ENCODE data around the gene RPL41. TPM values are rescaled to one million over a fixed set of nuclear protein-coding genes. Genes with fewer than 3 reads are reported as not detected.

Gene RPL41
- total RNA-seq, 1 experiment from 2014 or later: 3,551 TPM

DNA sequence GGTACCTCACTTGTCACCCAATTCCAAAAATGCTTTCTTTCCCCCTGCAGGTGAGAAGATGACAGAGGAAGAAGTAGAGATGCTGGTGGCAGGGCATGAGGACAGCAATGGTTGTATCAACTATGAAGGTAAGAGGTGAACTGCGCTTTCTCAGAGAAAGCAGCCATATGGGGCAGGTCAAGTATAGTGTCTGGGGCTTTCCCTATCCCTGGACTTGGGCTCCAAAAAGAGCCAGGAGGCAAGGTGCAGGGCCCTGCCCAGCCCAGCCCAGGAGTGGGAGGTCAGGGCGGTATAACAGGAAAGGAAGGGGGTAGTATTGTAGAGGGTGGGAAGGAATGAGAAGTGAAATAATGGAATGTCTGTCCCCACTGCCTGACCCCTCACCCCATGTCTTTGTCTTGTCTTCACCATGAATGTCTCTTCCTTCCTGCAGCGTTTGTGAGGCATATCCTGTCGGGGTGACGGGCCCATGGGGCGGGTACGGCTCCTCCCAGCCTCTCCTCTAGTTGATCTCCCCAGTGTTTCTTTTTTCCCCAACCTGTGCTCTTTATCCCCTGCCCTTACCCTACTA, 43.8 kb downstream of the RPL41 start:
- intact Hi-C loops (cut with micrococcal nuclease): no loop called here
- Histone ChIP-seq H2AFZ (ENCODE audit: low read length) (no peak overlapping the region), H3K4me2 (ENCODE audit: low read length) (peak overlapping the region; percentile 97), H3K9ac (ENCODE audit: low read length) (peak overlapping the region; percentile 90; the same call in 1 of the 2 replicates), H3K9me2 (replicated peaks; ENCODE audit: low read length) (no peaks in the 10 kb centered on the region), H3K9me3 (ENCODE audit: low read length) (no peaks in the 10 kb centered on the region), H3K27ac (ENCODE audit: low read length) (no peak overlapping the region), H3K36me3 (ENCODE audit: low read depth, low read length) (peaks cover 44% of the 10 kb centered on the region), H3K79me2 (ENCODE audit: low read length) (peaks cover 38% of the 10 kb centered on the region), H3K4me3 (ENCODE audit: low read length) (peak overlapping the region; percentile 76), H3K27me3 (ENCODE audit: low read length) (no peaks in the 10 kb centered on the region), H3F3A (ENCODE audit: low read length, unreplicated experiment) (peaks cover 9% of the 10 kb centered on the region), H4K20me1 (ENCODE audit: low read length) (peaks cover 34% of the 10 kb centered on the region), H3K4me1 (ENCODE audit: insufficient read depth, low read length) (peaks cover 26% of the 10 kb centered on the region)
- ChIA-PET POLR2A (ENCODE audit: unreplicated experiment) (interaction anchor here (1.2 kb wide), 1 partner anchor 32 kb away, joined by 4 read pairs; the partner anchor contains the start of gene ESYT1), CTCF (no interaction called here)
- TF ChIP-seq, protein P1, sequence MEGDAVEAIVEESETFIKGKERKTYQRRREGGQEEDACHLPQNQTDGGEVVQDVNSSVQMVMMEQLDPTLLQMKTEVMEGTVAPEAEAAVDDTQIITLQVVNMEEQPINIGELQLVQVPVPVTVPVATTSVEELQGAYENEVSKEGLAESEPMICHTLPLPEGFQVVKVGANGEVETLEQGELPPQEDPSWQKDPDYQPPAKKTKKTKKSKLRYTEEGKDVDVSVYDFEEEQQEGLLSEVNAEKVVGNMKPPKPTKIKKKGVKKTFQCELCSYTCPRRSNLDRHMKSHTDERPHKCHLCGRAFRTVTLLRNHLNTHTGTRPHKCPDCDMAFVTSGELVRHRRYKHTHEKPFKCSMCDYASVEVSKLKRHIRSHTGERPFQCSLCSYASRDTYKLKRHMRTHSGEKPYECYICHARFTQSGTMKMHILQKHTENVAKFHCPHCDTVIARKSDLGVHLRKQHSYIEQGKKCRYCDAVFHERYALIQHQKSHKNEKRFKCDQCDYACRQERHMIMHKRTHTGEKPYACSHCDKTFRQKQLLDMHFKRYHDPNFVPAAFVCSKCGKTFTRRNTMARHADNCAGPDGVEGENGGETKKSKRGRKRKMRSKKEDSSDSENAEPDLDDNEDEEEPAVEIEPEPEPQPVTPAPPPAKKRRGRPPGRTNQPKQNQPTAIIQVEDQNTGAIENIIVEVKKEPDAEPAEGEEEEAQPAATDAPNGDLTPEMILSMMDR (conservative IDR thresholded peaks at IDR 0.05; ENCODE audit: low read depth, low read length): no peak
- no peak for TF ChIP-seq EZH2 (IDR thresholded peaks at IDR 0.05; ENCODE audit: low read length, unreplicated experiment)
- TF ChIP-seq EZH2phosphoT487 (IDR thresholded peaks at IDR 0.05; ENCODE audit: borderline replicate concordance, low read length): no peak
- DNase-seq: peak; percentile 28
- peak; percentile 8; the same call in 1 of the 2 replicates for ATAC-seq
- no TSS peak for BruUV-seq (replicated peaks)

DNA sequence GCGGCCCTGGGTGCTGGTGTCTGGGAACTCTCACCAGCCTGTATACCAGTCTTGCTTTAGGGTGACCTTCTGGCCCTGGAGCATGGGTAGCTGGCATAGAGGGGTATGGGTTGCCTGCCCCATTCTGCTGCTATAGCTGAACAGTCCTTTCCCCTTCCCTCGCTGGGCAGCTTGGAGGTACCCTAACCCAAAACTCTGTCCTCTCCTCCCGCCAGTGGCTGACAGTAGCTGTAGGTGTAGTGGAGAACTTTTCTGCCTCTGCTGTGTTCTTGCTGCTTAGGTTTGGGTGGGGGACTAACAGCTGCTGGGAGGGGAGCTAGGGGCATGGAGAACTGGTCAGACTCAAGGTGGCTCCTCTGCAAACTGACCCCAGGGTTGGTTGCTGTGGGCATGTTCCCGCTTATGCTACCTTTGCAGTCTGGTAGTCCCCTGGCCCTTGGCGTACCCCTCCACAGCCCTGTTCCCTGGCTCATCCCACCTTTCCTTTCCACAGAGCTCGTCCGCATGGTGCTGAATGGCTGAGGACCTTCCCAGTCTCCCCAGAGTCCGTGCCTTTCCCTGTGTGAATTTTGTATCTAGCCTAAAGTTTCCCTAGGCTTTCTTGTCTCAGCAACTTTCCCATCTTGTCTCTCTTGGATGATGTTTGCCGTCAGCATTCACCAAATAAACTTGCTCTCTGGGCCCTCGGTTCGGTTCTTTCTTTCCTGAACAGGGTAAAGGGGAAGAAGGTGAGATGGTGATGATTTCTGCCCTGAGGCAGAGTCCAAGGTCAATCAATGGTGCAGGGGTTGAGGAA, 44.7 kb downstream of the RPL41 start:
- H2AFZ ChIP-seq (ENCODE audit: low read length): no peak overlapping the region

More for the DNA sequence above, 44.7 kb downstream of the RPL41 start:
- Histone ChIP-seq H3K27ac (ENCODE audit: low read length) (no peak overlapping the region), H3K4me3 (ENCODE audit: low read length) (peak overlapping the region; percentile 76; the same call in 1 of the 2 replicates), H3K9me3 (ENCODE audit: low read length) (no peaks in the 10 kb centered on the region), H3K27me3 (ENCODE audit: low read length) (no peaks in the 10 kb centered on the region), H3K9ac (ENCODE audit: low read length) (no peak overlapping the region), H3K9me2 (replicated peaks; ENCODE audit: low read length) (no peaks in the 10 kb centered on the region), H3K79me2 (ENCODE audit: low read length) (peaks cover 38% of the 10 kb centered on the region), H3K36me3 (ENCODE audit: low read depth, low read length) (peaks cover 48% of the 10 kb centered on the region), H3K4me2 (ENCODE audit: low read length) (peak overlapping the region; percentile 97), H3K4me1 (ENCODE audit: insufficient read depth, low read length) (peaks cover 26% of the 10 kb centered on the region), H3F3A (ENCODE audit: low read length, unreplicated experiment) (peaks cover 13% of the 10 kb centered on the region), H4K20me1 (ENCODE audit: low read length) (peaks cover 34% of the 10 kb centered on the region)
- ATAC-seq: no peak
- DNase-seq: no peak
- ChIA-PET CTCF (no interaction called here), POLR2A (ENCODE audit: unreplicated experiment) (interaction anchor here (0.5 to 1.2 kb wide), 2 partner anchors 32 to 33 kb away, joined by 4 to 6 read pairs; partner anchors contain the start of gene ESYT1)
- TF ChIP-seq, protein P1 (conservative IDR thresholded peaks at IDR 0.05; ENCODE audit: low read depth, low read length): no peak
- TF ChIP-seq EZH2 (IDR thresholded peaks at IDR 0.05; ENCODE audit: low read length, unreplicated experiment): no peak
- TF ChIP-seq EZH2phosphoT487 (IDR thresholded peaks at IDR 0.05; ENCODE audit: borderline replicate concordance, low read length): no peak
- BruUV-seq (replicated peaks): no TSS peak
- intact Hi-C loops (cut with micrococcal nuclease): no loop called here
